Measurements from ENCODE around the gene PLCXD3. TPM values are rescaled to one million over a fixed set of nuclear protein-coding genes. Genes with fewer than 3 reads are reported as not detected.

The PLCXD3 gene
- total and polyA plus RNA-seq, 2 of the 4 experiments (the other 2 are of a cell fraction): under 0.01 to 0.02 TPM

DNA sequence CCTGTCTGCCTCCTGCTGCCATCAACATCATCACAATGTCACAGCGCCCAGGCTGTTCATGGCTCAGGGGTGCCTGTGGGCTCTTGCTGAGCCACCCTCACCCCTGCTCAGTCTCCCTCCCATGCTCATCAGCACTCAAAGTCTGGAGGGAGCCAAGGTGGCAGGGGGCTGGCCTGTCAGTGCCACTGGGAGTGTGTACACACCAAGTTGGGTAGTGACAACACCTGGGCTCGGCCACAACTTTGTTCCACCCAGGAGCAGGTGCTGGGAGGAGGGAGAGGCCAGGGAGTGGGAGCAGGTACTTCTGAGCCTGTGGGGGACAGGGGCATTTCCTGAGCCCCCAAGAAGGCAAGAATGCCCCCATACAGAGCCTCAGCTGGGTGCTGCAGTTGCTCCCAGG lies 219.6 kb downstream of the PLCXD3 start:
- Histone ChIP-seq H3K9me1 (ENCODE audit: insufficient read depth, low read length) (no peaks in the 10 kb centered on the region), H3K4ac (ENCODE audit: low read depth, low read length) (no peak overlapping the region), H3K4me3 (ENCODE audit: insufficient read depth, low read depth, low read length) (no peak overlapping the region), H3K23ac (ENCODE audit: low read depth, low read length) (no peak overlapping the region), H3K27ac (ENCODE audit: insufficient read depth, low read length) (no peak overlapping the region), H2AK5ac (ENCODE audit: low read depth, low read length) (no peak overlapping the region), H3K14ac (replicated peaks; ENCODE audit: low read depth, low read length) (no peak overlapping the region), H3K56ac (ENCODE audit: extremely low read depth, insufficient read depth, low read length) (no peak overlapping the region), H4K91ac (ENCODE audit: insufficient read depth, low read depth, low read length) (no peak overlapping the region), H3K4me1 (ENCODE audit: control insufficient read depth, insufficient read depth, low read length) (0 out of 2 replicates have a peak, but pooled peaks cover 1% of the 10 kb centered on the region), H2BK15ac (ENCODE audit: low read depth, low read length) (no peak overlapping the region), H2BK120ac (ENCODE audit: low read depth, low read length) (no peak overlapping the region), H4K8ac (ENCODE audit: low read depth in 2 of 2, low read length in 2 of 2) (no peak overlapping the region), H3K18ac (ENCODE audit: low read depth, low read length) (no peak overlapping the region), H4K20me1 (ENCODE audit: insufficient read depth, low read length) (no peaks in the 10 kb centered on the region), H2BK5ac (ENCODE audit: low read depth, low read length, poor library complexity, severe bottlenecking) (no peak overlapping the region), H2AFZ (replicated peaks; ENCODE audit: low read length, poor library complexity) (no peak overlapping the region), H2AK9ac (replicated peaks; ENCODE audit: low read depth, low read length, poor library complexity) (no peak overlapping the region), H3K9me3 (ENCODE audit: control insufficient read depth, insufficient read depth, low read length) (peaks cover 2% of the 10 kb centered on the region; the same call in 1 of the 2 replicates), H3K27me3 (ENCODE audit: control insufficient read depth, insufficient read depth, low read length) (peaks cover 3% of the 10 kb centered on the region), H3K4me2 (ENCODE audit: low read depth, low read length) (no peak overlapping the region), H3K9ac (ENCODE audit: low read depth, low read length) (no peak overlapping the region), H3K36me3 (ENCODE audit: control insufficient read depth, insufficient read depth, low read length) (no peaks in the 10 kb centered on the region), H3K79me1 (ENCODE audit: low read depth in 1 of 2, low read length in 2 of 2) (no peaks in the 10 kb centered on the region), H4K5ac (ENCODE audit: low read depth, low read length) (no peak overlapping the region), H2BK20ac (ENCODE audit: low read depth, low read length) (no peak overlapping the region)
- CTCF ChIA-PET: interaction anchor here (1.5 kb wide), 1 partner anchor 12 kb away, joined by 4 read pairs; no protein-coding TSS in a partner anchor
- intact Hi-C loops (cut with micrococcal nuclease) (no loop called here), dilution Hi-C loops (cut with HindIII; ENCODE audit: low sequenced_read_pairs, unreplicated experiment) (no loop called here), in situ Hi-C loops (cut with MboI; ENCODE audit: low sequenced_read_pairs) (no loop called here)
- POLR2A ChIA-PET (ENCODE audit: unreplicated experiment): no interaction called here
- ATAC-seq (ENCODE audit: low read depth): no peak
- WGBS, 2 experiments (ENCODE audit: extremely low coverage in 2 of 2, insufficient read length in 1 of 2): no CpG with 5 or more reads among the region's 2 CpGs
- BruUV-seq (replicated peaks): no TSS peak
- no peak for DNase-seq
- TF ChIP-seq SMC3 (IDR thresholded peaks at IDR 0.05; ENCODE audit: low read depth, low read length) (no peak), RCOR1 (IDR thresholded peaks at IDR 0.05; ENCODE audit: insufficient replicate concordance, low read length) (no peak), NFE2L2 (IDR thresholded peaks at IDR 0.05; ENCODE audit: low read depth, low read length) (no peak), BHLHE40 (IDR thresholded peaks at IDR 0.05; ENCODE audit: low read depth, low read length) (no peak), FOS (IDR thresholded peaks at IDR 0.05; ENCODE audit: low read depth, low read length) (no peak), RFX5 (IDR thresholded peaks at IDR 0.05; ENCODE audit: low read depth, low read length) (no peak), RAD21 (IDR thresholded peaks at IDR 0.05; ENCODE audit: low read length) (no peak), MAFK (IDR thresholded peaks at IDR 0.05; ENCODE audit: low read depth, low read length) (no peak), MAZ (IDR thresholded peaks at IDR 0.05; ENCODE audit: borderline replicate concordance, low read depth, low read length) (no peak)
- TF ChIP-seq, protein P1, sequence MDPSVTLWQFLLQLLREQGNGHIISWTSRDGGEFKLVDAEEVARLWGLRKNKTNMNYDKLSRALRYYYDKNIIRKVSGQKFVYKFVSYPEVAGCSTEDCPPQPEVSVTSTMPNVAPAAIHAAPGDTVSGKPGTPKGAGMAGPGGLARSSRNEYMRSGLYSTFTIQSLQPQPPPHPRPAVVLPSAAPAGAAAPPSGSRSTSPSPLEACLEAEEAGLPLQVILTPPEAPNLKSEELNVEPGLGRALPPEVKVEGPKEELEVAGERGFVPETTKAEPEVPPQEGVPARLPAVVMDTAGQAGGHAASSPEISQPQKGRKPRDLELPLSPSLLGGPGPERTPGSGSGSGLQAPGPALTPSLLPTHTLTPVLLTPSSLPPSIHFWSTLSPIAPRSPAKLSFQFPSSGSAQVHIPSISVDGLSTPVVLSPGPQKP (IDR thresholded peaks at IDR 0.05; ENCODE audit: borderline replicate concordance, low read depth, low read length): no peak
- TF ChIP-seq, protein P2, sequence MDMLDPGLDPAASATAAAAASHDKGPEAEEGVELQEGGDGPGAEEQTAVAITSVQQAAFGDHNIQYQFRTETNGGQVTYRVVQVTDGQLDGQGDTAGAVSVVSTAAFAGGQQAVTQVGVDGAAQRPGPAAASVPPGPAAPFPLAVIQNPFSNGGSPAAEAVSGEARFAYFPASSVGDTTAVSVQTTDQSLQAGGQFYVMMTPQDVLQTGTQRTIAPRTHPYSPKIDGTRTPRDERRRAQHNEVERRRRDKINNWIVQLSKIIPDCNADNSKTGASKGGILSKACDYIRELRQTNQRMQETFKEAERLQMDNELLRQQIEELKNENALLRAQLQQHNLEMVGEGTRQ (IDR thresholded peaks at IDR 0.05; ENCODE audit: low read depth, low read length): no peak

Measured in IMR-90 (cell line).